ENCODE data around the gene RNF181.
A peak's percentile ranks its signal among the peaks of the same experiment; 100 is the strongest.

RNF181 gene

GRCh38 chr2:85605406-85606115 lies 10.0 kb downstream of the RNF181 start:
- no peak for DNase-seq (ENCODE audit: low spot score)
- no peak for TF ChIP-seq CTCF (IDR thresholded peaks at IDR 0.05; ENCODE audit: borderline replicate concordance, control extremely low read depth, extremely low read depth, insufficient read depth, missing control alignments)
- in situ Hi-C loops (cut with MboI; ENCODE audit: low sequenced_read_pairs, unreplicated experiment) = no loop called here

- no peak for TF ChIP-seq CTCF (IDR thresholded peaks at IDR 0.05; ENCODE audit: borderline replicate concordance, control extremely low read depth, extremely low read depth, insufficient read depth, missing control alignments)
- in situ Hi-C loops (cut with MboI; ENCODE audit: low sequenced_read_pairs, unreplicated experiment) = no loop called here
- no peak for DNase-seq (ENCODE audit: low spot score)
Measured at GRCh38 chr2:85606116-85606455, 10.5 kb downstream of the RNF181 start.

GRCh38 chr2:85607268-85608215 lies 12.0 kb downstream of the RNF181 start:
- DNase-seq (ENCODE audit: low spot score) = no peak
- in situ Hi-C loops (cut with MboI; ENCODE audit: low sequenced_read_pairs, unreplicated experiment) = no loop called here
- TF ChIP-seq CTCF (IDR thresholded peaks at IDR 0.05; ENCODE audit: borderline replicate concordance, control extremely low read depth, extremely low read depth, insufficient read depth, missing control alignments) = no peak

GRCh38 chr2:85611217-85611704 lies 15.7 kb downstream of the RNF181 start:
- TF ChIP-seq CTCF (IDR thresholded peaks at IDR 0.05; ENCODE audit: borderline replicate concordance, control extremely low read depth, extremely low read depth, insufficient read depth, missing control alignments) = no peak
- in situ Hi-C loops (cut with MboI; ENCODE audit: low sequenced_read_pairs, unreplicated experiment) = no loop called here
- no peak for DNase-seq (ENCODE audit: low spot score)

GRCh38 chr2:85611705-85612587 lies 16.4 kb downstream of the RNF181 start, which contains the start of gene C2orf68:
Gene C2orf68, minus strand, starts transcription at chr2:85612066. Its CDS starts 82 bp downstream, at chr2:85611984.
- TF ChIP-seq CTCF (IDR thresholded peaks at IDR 0.05; ENCODE audit: borderline replicate concordance, control extremely low read depth, extremely low read depth, insufficient read depth, missing control alignments) = no peak
- in situ Hi-C loops (cut with MboI; ENCODE audit: low sequenced_read_pairs, unreplicated experiment) = no loop called here
- peak; percentile 96 for DNase-seq (ENCODE audit: low spot score)

All from GM13976 (cell line).